ENCODE data around the gene POLR3C.
"Not testable (repeated sequence)": the region's sequence is repeated elsewhere in the genome, so short reads cannot be mapped to it uniquely, and the experiment has no call there.

The POLR3C gene

GRCh38 chr1:145824499-145824842 lies 471 bp downstream of the POLR3C start:
- DNase-seq: no peak

GRCh38 chr1:145826030-145826429 lies 2.0 kb downstream of the POLR3C start:
- no peak for DNase-seq

- DNase-seq: no peak
Observed at GRCh38 chr1:145827966-145828365, 4.0 kb downstream of the POLR3C start.

GRCh38 chr1:145828367-145829026 lies 4.5 kb downstream of the POLR3C start:
- DNase-seq: no peak

- not testable (repeated sequence) for DNase-seq
Observed at GRCh38 chr1:145830810-145831209, 6.8 kb downstream of the POLR3C start.

GRCh38 chr1:145837656-145838055 lies 13.7 kb downstream of the POLR3C start:
- DNase-seq: no peak

- no peak for DNase-seq
Observed at GRCh38 chr1:145843031-145843430, 19.0 kb downstream of the POLR3C start.

- DNase-seq: no peak
Observed at GRCh38 chr1:145845144-145845513, 21.1 kb downstream of the POLR3C start.

- peak; percentile 64 for DNase-seq
Observed at GRCh38 chr1:145845514-145846161, 21.6 kb downstream of the POLR3C start, which contains the start of gene NUDT17. NUDT17 (plus strand) TSS chr1:145845630; CDS start chr1:145845641, 11 bp downstream.

- no peak for DNase-seq
Observed at GRCh38 chr1:145846201-145846612, 22.2 kb downstream of the POLR3C start.

- no peak for DNase-seq
Observed at GRCh38 chr1:145847827-145848226, 23.8 kb downstream of the POLR3C start.

GRCh38 chr1:145849356-145850160 lies 25.6 kb downstream of the POLR3C start:
- DNase-seq: no peak

GRCh38 chr1:145855426-145855948 lies 31.5 kb downstream of the POLR3C start:
- no peak for DNase-seq

- DNase-seq: no peak
Observed at GRCh38 chr1:145857170-145857569, 33.2 kb downstream of the POLR3C start.

GRCh38 chr1:145858238-145858900 lies 34.4 kb downstream of the POLR3C start:
- peak; percentile 13 for DNase-seq

GRCh38 chr1:145858901-145859490 lies 35.0 kb downstream of the POLR3C start, which contains the start of gene PIAS3:
PIAS3 (minus strand) TSS chr1:145859081; CDS start chr1:145858990, 91 bp downstream.
- DNase-seq: peak; percentile 70

GRCh38 chr1:145859491-145860023 lies 35.6 kb downstream of the POLR3C start:
- DNase-seq: peak; percentile 53

GRCh38 chr1:145863282-145864018 lies 39.5 kb downstream of the POLR3C start:
- no peak for DNase-seq

- DNase-seq: no peak
Observed at GRCh38 chr1:145868232-145868631, 44.2 kb downstream of the POLR3C start.

- DNase-seq: no peak
Observed at GRCh38 chr1:145871994-145872924, 48.3 kb downstream of the POLR3C start.
